SK-N-SH (cell line): Measurements from ENCODE around the gene RABIF. TPM values are rescaled to one million over a fixed set of nuclear protein-coding genes. Genes with fewer than 3 reads are reported as not detected.

Source experiments
- CTCF ChIA-PET: fragments of 300-600, 350-600 bp; formaldehyde crosslinking; extraction: SDS; loops from one replicate; lab custom pipeline; 2021; lab: Yijun Ruan, JAX
- POLR2A ChIA-PET: fragments of 350-600 bp; sonication (Branson Sonifier 250); formaldehyde crosslinking; extraction: SDS; loops from one replicate; lab custom pipeline; 2020; ENCODE audit warnings: antibody characterized with exemption, inconsistent platforms; lab: Yijun Ruan, JAX
- DNase-seq: peaks from one replicate; pipeline ENCODE4 v3.0.0; 2012
- H2AFZ ChIP-seq: fragments of 200-600 bp; sonication (generic); 2 replicates; pipeline ENCODE4 v1.8.1; 2016; ENCODE audit warnings: antibody characterized with exemption, mild to moderate bottlenecking, low read depth
- H3F3A ChIP-seq: fragments of 200-600 bp; sonication (generic); replicated peaks from 2 replicates; pipeline ENCODE3; 2016; ENCODE audit warnings: antibody characterized with exemption, mild to moderate bottlenecking; ENCODE audit not compliant: insufficient read depth
- H3K27ac ChIP-seq, 2 experiments: fragments of 200-500 bp in 1 of 2; fragments of 200-600 bp in 1 of 2; sonication (Bioruptor generic) in 1 of 2; sonication (generic), shearing (Covaris generic) in 1 of 2; 2 replicates each; pipeline versions ENCODE4 v1.5.1 to v1.6.1; 2014 to 2016; ENCODE audit warnings: low read depth in 2 of 2, inconsistent platforms in 1 of 2, low read length in 1 of 2, mild to moderate bottlenecking in 1 of 2, mixed read lengths in 1 of 2
- H3K27me3 ChIP-seq: fragments of 200-600 bp; sonication (generic), shearing (Covaris generic); 2 replicates; pipeline ENCODE4 v1.6.1; 2016; ENCODE audit warnings: mixed run types; ENCODE audit not compliant: insufficient read depth
- H3K36me3 ChIP-seq, 2 experiments: fragments of 200-500 bp in 1 of 2; fragments of 200-600 bp in 1 of 2; sonication (Bioruptor generic) in 1 of 2; sonication (generic) in 1 of 2; replicated peaks in 1 of 2; 2 replicates each; pipeline versions ENCODE3 to v1.5.1; 2014 to 2016; ENCODE audit warnings: low read length in 1 of 2, mild to moderate bottlenecking in 1 of 2; ENCODE audit not compliant: insufficient read depth in 2 of 2, control insufficient read depth in 1 of 2
- H3K4me1 ChIP-seq, 2 experiments: fragments of 200-500 bp in 1 of 2; fragments of 200-600 bp in 1 of 2; sonication (Bioruptor generic) in 1 of 2; sonication (generic), shearing (Covaris generic) in 1 of 2; 2 replicates each; pipeline versions ENCODE4 v1.5.1 to v1.6.1; 2014 to 2016; ENCODE audit warnings: low read depth in 1 of 2, low read length in 1 of 2, mixed run types in 1 of 2; ENCODE audit not compliant: insufficient read depth in 2 of 2, control insufficient read depth in 1 of 2
- H3K4me2 ChIP-seq: fragments of 200-600 bp; sonication (generic), shearing (Covaris generic); 2 replicates; pipeline ENCODE4 v1.6.1; 2017; ENCODE audit warnings: mixed run types
- H3K4me3 ChIP-seq, 2 experiments: fragments of 200-500 bp in 1 of 2; fragments of 200-600 bp in 1 of 2; sonication (Bioruptor generic) in 1 of 2; sonication (generic), shearing (Covaris generic) in 1 of 2; 2 replicates each; pipeline versions ENCODE4 v1.5.1 to v1.8.1; 2014 to 2016; ENCODE audit warnings: low read depth in 2 of 2, inconsistent platforms in 1 of 2, low read length in 1 of 2, mild to moderate bottlenecking in 1 of 2, mixed read lengths in 1 of 2, moderate library complexity in 1 of 2
- H3K79me2 ChIP-seq: fragments of 200-600 bp; sonication (generic); 2 replicates; pipeline ENCODE4 v1.8.1; 2017; ENCODE audit warnings: mild to moderate bottlenecking; ENCODE audit not compliant: insufficient read depth
- H3K9ac ChIP-seq: fragments of 200-600 bp; sonication (generic); 2 replicates; pipeline ENCODE4 v1.6.1; 2017; ENCODE audit warnings: mixed run types
- H3K9me2 ChIP-seq: fragments of 200-600 bp; sonication (generic); 2 replicates; pipeline ENCODE4 v1.6.1; 2017; ENCODE audit warnings: mixed run types
- H3K9me3 ChIP-seq: fragments of 200-600 bp; sonication (generic); 2 replicates; pipeline ENCODE4 v1.6.1; 2017; ENCODE audit warnings: mixed run types, mild to moderate bottlenecking, moderate library complexity
- H4K20me1 ChIP-seq: fragments of 200-600 bp; sonication (generic); 2 replicates; pipeline ENCODE4 v1.6.1; 2017; ENCODE audit warnings: mild to moderate bottlenecking, mixed run types; ENCODE audit not compliant: insufficient read depth
- CHD2 ChIP-seq: fragments of 150-350 bp; IDR thresholded peaks from 2 replicates; pipeline ENCODE4 v1.6.1; 2018; ENCODE audit warnings: low read length; ENCODE audit not compliant: partially characterized antibody
- CTCF ChIP-seq: fragments of 200-600 bp; sonication (generic); IDR thresholded peaks from 2 replicates; pipeline ENCODE4 v1.6.1; 2017; ENCODE audit warnings: antibody characterized with exemption, mild to moderate bottlenecking, moderate library complexity
- ELF1 ChIP-seq: IDR thresholded peaks from 2 replicates; pipeline ENCODE4 v1.4.0; 2012
- FOSL2 ChIP-seq: IDR thresholded peaks from 2 replicates; pipeline ENCODE4 v1.4.0; 2012; ENCODE audit warnings: low read depth, mild to moderate bottlenecking, moderate library complexity, borderline replicate concordance
- FOXJ3 ChIP-seq: sonication (generic); formaldehyde crosslinking; IDR thresholded peaks from 2 replicates; pipeline ENCODE4 v1.5.1; 2020; ENCODE audit warnings: mild to moderate bottlenecking, missing genetic modification reagents
- FOXM1 ChIP-seq: IDR thresholded peaks from 2 replicates; pipeline ENCODE4 v1.4.0; 2012; ENCODE audit warnings: low read depth, mild to moderate bottlenecking
- GABPA ChIP-seq: IDR thresholded peaks from 2 replicates; pipeline ENCODE4 v1.4.0; 2012; ENCODE audit warnings: low read depth, mild to moderate bottlenecking
- GATA2 ChIP-seq: sonication (generic); formaldehyde crosslinking; IDR thresholded peaks from 2 replicates; pipeline ENCODE4 v1.5.0; 2020; ENCODE audit warnings: mild to moderate bottlenecking, missing genetic modification reagents
- JUND ChIP-seq: IDR thresholded peaks from 2 replicates; pipeline ENCODE4 v1.4.0; 2012
- MAX ChIP-seq: IDR thresholded peaks from 2 replicates; pipeline ENCODE4 v1.4.0; 2012; ENCODE audit warnings: low read depth
- NFIC ChIP-seq: IDR thresholded peaks from 2 replicates; pipeline ENCODE4 v1.4.0; 2012; ENCODE audit warnings: borderline replicate concordance
- NRF1 ChIP-seq: IDR thresholded peaks from 2 replicates; pipeline ENCODE4 v1.6.1; 2012; ENCODE audit warnings: low read depth, mild to moderate bottlenecking, low read length
- POLR2AphosphoS5 ChIP-seq: IDR thresholded peaks from 2 replicates; pipeline ENCODE4 v1.6.1; 2012; ENCODE audit warnings: low read depth, low read length
- RAD21 ChIP-seq: IDR thresholded peaks from 2 replicates; pipeline ENCODE4 v1.6.1; 2012; ENCODE audit warnings: mild to moderate bottlenecking, low read length
- RFX5 ChIP-seq: IDR thresholded peaks from 2 replicates; pipeline ENCODE4 v1.6.1; 2012; ENCODE audit warnings: mild to moderate bottlenecking, improper control_type of control experiment, low read length
- SIN3A ChIP-seq: IDR thresholded peaks from 2 replicates; pipeline ENCODE4 v1.6.1; 2012; ENCODE audit warnings: low read depth, mild to moderate bottlenecking, low read length, moderate library complexity, borderline replicate concordance
- SMC3 ChIP-seq: IDR thresholded peaks from 2 replicates; pipeline ENCODE4 v1.6.1; 2012; ENCODE audit warnings: low read depth, low read length, improper control_type of control experiment
- TAF1 ChIP-seq: IDR thresholded peaks from 2 replicates; pipeline ENCODE4 v1.6.1; 2012; ENCODE audit warnings: low read depth, mild to moderate bottlenecking, low read length, moderate library complexity, borderline replicate concordance
- TEAD4 ChIP-seq: IDR thresholded peaks from 2 replicates; pipeline ENCODE4 v1.4.0; 2012; ENCODE audit warnings: mild to moderate bottlenecking, borderline replicate concordance; ENCODE audit not compliant: insufficient read depth
- YY1 ChIP-seq: IDR thresholded peaks from 2 replicates; pipeline ENCODE4 v1.4.0; 2012; ENCODE audit warnings: low read depth, mild to moderate bottlenecking
- ZBTB33 ChIP-seq: IDR thresholded peaks from 2 replicates; pipeline ENCODE4 v1.4.0; 2012; ENCODE audit warnings: low read depth, borderline replicate concordance
- WGBS: methylation state at CpG from one replicate; pipeline ENCODE4 v1.1.6; 2017; ENCODE audit warnings: low lambda C conversion rate; 5-methylcytosine and 5-hydroxymethylcytosine counted together
- polyA plus RNA-seq, 3 experiments: library from polyadenylated mRNA; depleted of rRNA; stranded (reverse); fragments of >200 nt; gene quantifications; 2 replicates each; pipeline ENCODE4 v1.2.3, GENCODE V29; 2012
- TF ChIP-seq, protein P1 (sequence below): IDR thresholded peaks from 2 replicates; pipeline ENCODE4; 2012

The RABIF gene
- polyA plus RNA-seq (2012; rRNA removed) = 10.7 and 11.6 TPM in 2 replicates
- polyA plus RNA-seq (2012; cell fraction: cytosol; rRNA removed) = 14.0 and 14.1 TPM in 2 replicates
- polyA plus RNA-seq (2012; cell fraction: nucleus; rRNA removed) = 4.2 and 5.5 TPM in 2 replicates

- Histone ChIP-seq H3K27ac (peak within 1 kb of the TSS; percentile 84 to 99), H3K36me3 (peaks cover 20 to 38% of the 10 kb centered on the region in 2 experiments), H3K27me3 (no peaks in the 10 kb centered on the region), H3K79me2 (peaks cover 41% of the 10 kb centered on the region), H3K9me3 (no peaks in the 10 kb centered on the region), H2AFZ (peak within 1 kb of the TSS; percentile 80), H3K4me2 (peak within 1 kb of the TSS; percentile 81), H3F3A (peaks cover 40% of the 10 kb centered on the region), H4K20me1 (no peaks in the 10 kb centered on the region)
- WGBS = under 1% methylated on average over 33 of the region's 84 CpGs
- DNase-seq = peak; percentile 97
- TF ChIP-seq YY1 = no peak
- TF ChIP-seq FOXM1 = no peak
- TF ChIP-seq NRF1 = peak; percentile 99
- TF ChIP-seq MAX = 0 out of 2 replicates have a peak, but pooled peaks have one; percentile 16
- peak; percentile 7 for TF ChIP-seq CHD2
- TF ChIP-seq POLR2AphosphoS5 = peak; percentile 98
- TF ChIP-seq TAF1 = peak; percentile 67
- TF ChIP-seq RFX5 = 0 out of 2 replicates have a peak, but pooled peaks have one; percentile 18
- TF ChIP-seq NFIC = no peak
- peak; percentile 56; the same call in 1 of the 2 replicates for TF ChIP-seq SIN3A
- TF ChIP-seq, protein P1, sequence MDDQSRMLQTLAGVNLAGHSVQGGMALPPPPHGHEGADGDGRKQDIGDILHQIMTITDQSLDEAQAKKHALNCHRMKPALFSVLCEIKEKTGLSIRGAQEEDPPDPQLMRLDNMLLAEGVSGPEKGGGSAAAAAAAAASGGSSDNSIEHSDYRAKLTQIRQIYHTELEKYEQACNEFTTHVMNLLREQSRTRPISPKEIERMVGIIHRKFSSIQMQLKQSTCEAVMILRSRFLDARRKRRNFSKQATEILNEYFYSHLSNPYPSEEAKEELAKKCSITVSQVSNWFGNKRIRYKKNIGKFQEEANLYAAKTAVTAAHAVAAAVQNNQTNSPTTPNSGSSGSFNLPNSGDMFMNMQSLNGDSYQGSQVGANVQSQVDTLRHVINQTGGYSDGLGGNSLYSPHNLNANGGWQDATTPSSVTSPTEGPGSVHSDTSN = no peak; the same call in 1 of the 2 replicates
- TF ChIP-seq ELF1 = peak; percentile 60; the same call in 1 of the 2 replicates
- TF ChIP-seq, all 33 proteins: peak for 8
- Histone ChIP-seq H3K9me2 (no peaks in the 10 kb centered on the region), H3K9ac (peak within 1 kb of the TSS; percentile 68), H3K4me1 (peaks cover 0 to 8% of the 10 kb centered on the region in 2 experiments; a peak in 2 of 4 replicates), H3K4me3 (peak within 1 kb of the TSS; percentile 84 to 90)
- POLR2A ChIA-PET = interaction anchor here (0.8 to 1.2 kb wide), 2 partner anchors 78 to 118 kb away, joined by 4 read pairs; partner anchors contain the start of genes PCAT6 and TMEM183A
- CTCF ChIA-PET = interaction anchor here (0.7 to 1.0 kb wide), 2 partner anchors 13 to 111 kb away, joined by 3 read pairs; no protein-coding TSS in a partner anchor
These were observed at the start of gene RABIF for GRCh38 chr1:202888531-202889360. Gene RABIF, minus strand, starts transcription at chr1:202889149. Its CDS starts 51 bp downstream, at chr1:202889098.

GRCh38 chr1:202938287-202938925 is 49.5 kb upstream of the RABIF start:
- no peaks in the 10 kb centered on the region for H3K9me3 ChIP-seq
- ChIA-PET CTCF (interaction anchor here (1.1 kb wide), 1 partner anchor 334 kb away, joined by 3 read pairs; no protein-coding TSS in a partner anchor), POLR2A (no interaction called here)
- WGBS = 92% methylated on average over 5 of the region's 5 CpGs
- peaks cover 28 to 35% of the 10 kb centered on the region in 2 experiments for H3K36me3 ChIP-seq
- H3F3A ChIP-seq = no peaks in the 10 kb centered on the region
- no peaks in the 10 kb centered on the region for H3K9me2 ChIP-seq
- H3K4me3 ChIP-seq = no peak overlapping the region
- DNase-seq = no peak
- TF ChIP-seq GABPA = no peak
- TF ChIP-seq GATA2 (CRISPR knock-in tag) = no peak
- no peak for TF ChIP-seq FOSL2
- no peak for TF ChIP-seq TEAD4
- no peak for TF ChIP-seq NRF1
- no peak for TF ChIP-seq CTCF
- TF ChIP-seq ZBTB33 = no peak
- no peak for TF ChIP-seq RAD21
- no peak for TF ChIP-seq NFIC
- TF ChIP-seq SMC3 = no peak
- TF ChIP-seq JUND = no peak
- TF ChIP-seq FOXJ3 = no peak
- H3K27ac ChIP-seq = no peak overlapping the region
- no peaks in the 10 kb centered on the region for H3K27me3 ChIP-seq
- H4K20me1 ChIP-seq = no peaks in the 10 kb centered on the region
- no peak overlapping the region for H3K9ac ChIP-seq
- H2AFZ ChIP-seq = no peak overlapping the region
- H3K4me1 ChIP-seq = no peaks in the 10 kb centered on the region
- no peak overlapping the region for H3K4me2 ChIP-seq
- H3K79me2 ChIP-seq = no peaks in the 10 kb centered on the region
